Measurements from ENCODE around the gene UBE2B.

The UBE2B gene

DNA sequence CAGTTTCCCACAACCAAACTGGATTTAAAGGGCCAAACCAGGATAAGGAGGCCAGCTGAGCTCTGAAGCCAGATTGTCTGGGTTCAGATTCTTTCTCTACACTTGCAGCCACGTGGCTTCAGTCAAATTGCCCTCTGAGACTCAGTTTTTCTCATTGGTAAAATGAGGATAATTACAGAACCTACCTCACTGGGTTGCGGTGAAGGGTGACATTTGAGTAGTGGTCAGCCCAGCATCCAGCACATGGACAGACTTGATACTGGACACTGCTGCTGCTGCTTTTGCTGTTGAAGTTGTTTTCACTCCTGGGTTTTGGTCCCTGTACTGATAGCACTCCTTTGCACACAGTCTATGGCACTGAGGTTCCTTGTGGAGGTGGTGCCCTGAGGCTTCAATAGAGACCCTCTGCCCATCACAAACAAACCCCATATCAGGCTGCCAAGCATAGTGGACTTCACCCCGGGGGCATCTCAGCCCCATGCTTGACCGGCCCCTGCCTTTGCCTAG, 66.0 kb downstream of the UBE2B start:
- no peak for DNase-seq (ENCODE audit: low spot score)

DNA sequence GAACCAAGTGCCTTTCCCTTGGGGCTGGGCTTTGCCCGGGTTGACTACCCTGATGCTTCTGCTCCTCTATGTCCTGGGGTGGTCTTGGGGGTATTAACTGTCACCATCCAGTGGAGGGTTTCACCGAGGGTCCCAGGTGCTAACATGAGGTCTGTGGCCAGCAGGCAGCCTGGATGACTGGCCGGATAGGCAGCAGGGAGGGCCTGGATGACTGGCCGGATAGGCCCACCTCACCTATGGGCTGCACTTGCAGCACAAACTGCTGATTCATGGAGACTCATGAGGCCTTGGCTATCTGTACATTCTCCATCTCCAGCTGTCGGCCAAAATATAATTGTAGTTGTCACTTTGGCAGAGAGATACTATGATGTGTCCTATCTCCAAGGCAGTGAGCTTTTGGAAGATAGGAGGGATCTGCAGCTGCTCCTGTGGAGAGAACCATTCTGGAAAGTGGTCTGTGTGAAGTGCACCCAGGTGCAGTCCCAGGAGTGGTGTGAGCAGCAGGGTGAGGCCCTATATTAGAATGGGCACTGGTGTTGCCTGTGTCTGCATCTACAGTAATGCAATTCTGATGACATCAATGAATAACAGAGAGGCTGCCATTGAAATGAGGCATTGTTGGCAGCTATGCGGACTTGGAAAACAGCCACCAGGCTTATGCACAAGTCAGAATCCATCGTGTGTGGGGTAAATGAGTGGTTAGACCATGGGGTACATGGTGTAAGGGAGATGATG, 66.6 kb downstream of the UBE2B start:
- no peak for DNase-seq (ENCODE audit: low spot score)

DNA sequence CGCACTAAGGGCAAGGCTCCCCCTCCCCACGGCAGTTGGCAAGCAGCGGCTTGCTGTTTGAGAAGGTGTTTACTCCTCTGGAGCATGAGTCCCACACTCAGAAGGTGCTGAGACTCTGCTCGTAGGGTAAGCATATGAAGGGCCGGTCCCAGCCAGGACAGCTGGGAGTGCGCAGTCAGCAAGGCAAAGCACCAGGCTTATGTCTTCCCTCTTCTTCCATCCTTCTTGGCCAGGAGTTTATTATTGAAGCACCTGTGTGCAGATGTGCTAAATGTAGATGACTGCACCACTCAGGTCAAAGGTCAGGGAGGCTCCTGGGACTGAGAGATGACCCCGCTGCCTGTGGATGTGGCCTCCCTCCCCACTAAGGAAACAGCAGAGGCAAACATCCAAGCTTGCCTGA, 67.4 kb downstream of the UBE2B start:
- DNase-seq (ENCODE audit: low spot score) = no peak

DNA sequence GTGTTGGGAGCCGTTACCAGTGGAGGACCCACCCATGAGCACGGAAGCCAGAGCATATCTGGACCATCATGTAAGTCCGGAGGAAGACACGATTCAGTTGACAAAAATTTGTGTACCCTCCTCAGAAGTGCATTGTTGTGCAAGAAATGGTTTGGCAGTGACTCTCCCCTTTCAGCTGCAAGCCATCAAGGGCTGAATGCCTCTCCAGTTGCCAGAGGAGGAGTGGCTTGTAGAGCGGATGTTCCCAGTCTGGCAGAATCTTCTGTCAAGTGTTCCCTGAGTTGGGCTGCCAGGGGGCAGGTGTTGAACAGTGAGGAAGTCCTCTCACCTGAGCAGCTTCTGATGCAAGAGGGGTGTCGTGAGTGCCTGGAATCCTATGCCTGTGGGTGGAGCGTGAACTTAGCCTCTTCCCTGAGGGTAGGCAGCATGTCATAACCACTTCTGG, 67.9 kb downstream of the UBE2B start:
- DNase-seq (ENCODE audit: low spot score) = no peak

DNA sequence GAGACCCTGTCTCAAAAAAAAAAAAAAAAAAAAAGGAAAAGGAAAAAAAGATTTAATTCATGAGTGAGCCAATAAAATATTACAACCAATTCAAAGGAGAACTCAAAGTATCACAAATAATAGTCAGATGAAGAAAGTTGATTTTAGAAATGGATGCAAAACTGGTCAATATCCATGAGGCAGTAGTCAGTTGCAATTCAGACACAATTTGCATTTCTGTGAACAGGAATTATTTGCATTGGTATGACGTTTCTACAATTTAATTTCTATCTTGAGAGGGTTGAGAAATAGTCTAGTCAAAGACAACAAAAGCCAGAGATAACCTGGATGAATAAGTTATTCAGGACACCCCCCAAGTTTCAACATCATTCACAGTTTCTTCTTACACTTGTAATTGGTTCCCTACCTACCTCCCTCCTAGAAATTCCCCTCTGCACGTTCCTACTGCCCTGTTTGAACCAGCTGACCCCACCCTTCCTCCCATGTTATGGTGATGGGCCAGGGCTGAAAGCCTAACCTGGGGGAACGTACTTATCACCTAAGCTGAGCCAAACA, 68.9 kb downstream of the UBE2B start:
- DNase-seq (ENCODE audit: low spot score) = no peak
